A673 (cell line): ENCODE results near the gene C9orf153.

Experiments
- EZH2 ChIP-seq: fragments of 200-600 bp; sonication (generic); IDR thresholded peaks from 2 replicates; pipeline ENCODE4 v1.6.1; 2017; ENCODE audit warnings: borderline replicate concordance, low read depth, mild to moderate bottlenecking, mixed read lengths, antibody characterized with exemption, low read length; ENCODE audit not compliant: poor library complexity, severe bottlenecking
- TF ChIP-seq, protein P1 (sequence below): fragments of 300-800, 200-600 bp; sonication (generic); conservative IDR thresholded peaks from 2 replicates; pipeline ENCODE4 v1.5.1; 2017; ENCODE audit warnings: low read depth, mild to moderate bottlenecking, antibody characterized with exemption, low read length, moderate library complexity, mixed read lengths

DNA sequence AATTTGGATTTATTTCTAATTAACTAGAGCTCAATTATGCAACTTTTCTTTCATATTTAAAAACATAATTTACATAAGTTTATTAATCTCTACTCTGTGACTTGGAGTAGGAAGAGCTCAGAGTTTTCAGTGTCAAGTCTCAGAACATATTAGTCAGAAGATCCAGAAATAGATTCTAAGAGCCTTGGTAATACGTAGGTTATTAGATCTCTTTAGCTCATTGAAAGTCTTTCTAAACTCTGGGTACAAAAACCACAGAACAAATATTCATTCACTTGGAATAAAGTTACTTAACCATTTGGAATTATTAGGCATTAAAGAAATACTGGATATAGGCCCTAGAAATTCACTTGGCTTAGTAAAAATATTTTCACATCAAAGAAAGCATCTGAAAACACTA is 49.2 kb upstream of the C9orf153 start:
- TF ChIP-seq, protein P1, sequence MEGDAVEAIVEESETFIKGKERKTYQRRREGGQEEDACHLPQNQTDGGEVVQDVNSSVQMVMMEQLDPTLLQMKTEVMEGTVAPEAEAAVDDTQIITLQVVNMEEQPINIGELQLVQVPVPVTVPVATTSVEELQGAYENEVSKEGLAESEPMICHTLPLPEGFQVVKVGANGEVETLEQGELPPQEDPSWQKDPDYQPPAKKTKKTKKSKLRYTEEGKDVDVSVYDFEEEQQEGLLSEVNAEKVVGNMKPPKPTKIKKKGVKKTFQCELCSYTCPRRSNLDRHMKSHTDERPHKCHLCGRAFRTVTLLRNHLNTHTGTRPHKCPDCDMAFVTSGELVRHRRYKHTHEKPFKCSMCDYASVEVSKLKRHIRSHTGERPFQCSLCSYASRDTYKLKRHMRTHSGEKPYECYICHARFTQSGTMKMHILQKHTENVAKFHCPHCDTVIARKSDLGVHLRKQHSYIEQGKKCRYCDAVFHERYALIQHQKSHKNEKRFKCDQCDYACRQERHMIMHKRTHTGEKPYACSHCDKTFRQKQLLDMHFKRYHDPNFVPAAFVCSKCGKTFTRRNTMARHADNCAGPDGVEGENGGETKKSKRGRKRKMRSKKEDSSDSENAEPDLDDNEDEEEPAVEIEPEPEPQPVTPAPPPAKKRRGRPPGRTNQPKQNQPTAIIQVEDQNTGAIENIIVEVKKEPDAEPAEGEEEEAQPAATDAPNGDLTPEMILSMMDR, result no peak
- no peak for TF ChIP-seq EZH2
